SJCRH30 (cell line): Measurements from ENCODE around the gene WDR70. TPM values are rescaled to one million over a fixed set of nuclear protein-coding genes. Genes with fewer than 3 reads are reported as not detected.
"Not testable (repeated sequence)": the region's sequence is repeated elsewhere in the genome, so short reads cannot be mapped to it uniquely, and the experiment has no call there.

Experiments used
- DNase-seq, 2 experiments: peaks; one replicate each; pipeline ENCODE4 v3.0.0-alpha.2; 2015 to 2020
- H3K27ac ChIP-seq: fragments of 250-450 bp; sonication (Bioruptor Pico); 2 replicates; pipeline ENCODE4 v1.5.1; 2020; ENCODE audit warnings: mild to moderate bottlenecking, moderate library complexity
- H3K27me3 ChIP-seq: fragments of 250-450 bp; sonication (Bioruptor Pico); 2 replicates; pipeline ENCODE4 v1.5.1; 2020; ENCODE audit warnings: mild to moderate bottlenecking, moderate library complexity
- H3K36me3 ChIP-seq: fragments of 250-450 bp; sonication (Bioruptor Pico); 2 replicates; pipeline ENCODE4 v1.5.1; 2020; ENCODE audit warnings: mild to moderate bottlenecking, moderate library complexity
- H3K4me1 ChIP-seq: fragments of 250-450 bp; sonication (Bioruptor Pico); 2 replicates; pipeline ENCODE4 v1.5.1; 2020; ENCODE audit warnings: mild to moderate bottlenecking, moderate library complexity
- H3K4me3 ChIP-seq: fragments of 250-450 bp; sonication (Bioruptor Pico); 2 replicates; pipeline ENCODE4 v1.5.1; 2020; ENCODE audit warnings: mild to moderate bottlenecking, moderate library complexity
- H3K9me3 ChIP-seq: fragments of 250-450 bp; sonication (Bioruptor Pico); replicated peaks from 2 replicates; pipeline ENCODE4 v1.5.1; 2020; ENCODE audit warnings: mild to moderate bottlenecking, moderate library complexity
- total RNA-seq: library from RNA; depleted of rRNA; stranded (reverse); fragments of >200 nt; shearing (Covaris generic); gene quantifications from 2 replicates; pipeline ENCODE4 v1.2.3, GENCODE V29; 2014

WDR70 gene
- total RNA-seq, 1 experiment from 2014 or later, result 47.8 TPM

GRCh38 chr5:37598733-37599132, 219.6 kb downstream of the WDR70 start:
- peaks cover 9% of the 10 kb centered on the region for H3K9me3 ChIP-seq
- DNase-seq, result no peak
- no peaks in the 10 kb centered on the region for H3K4me1 ChIP-seq
- no peak overlapping the region for H3K27ac ChIP-seq
- H3K36me3 ChIP-seq, result no peaks in the 10 kb centered on the region
- H3K4me3 ChIP-seq, result no peak overlapping the region
- H3K27me3 ChIP-seq, result no peaks in the 10 kb centered on the region

- Histone ChIP-seq H3K4me3 (no peak overlapping the region), H3K36me3 (peaks cover 8% of the 10 kb centered on the region; the same call in 1 of the 2 replicates), H3K4me1 (peaks cover 3% of the 10 kb centered on the region; the same call in 1 of the 2 replicates), H3K27ac (no peak overlapping the region), H3K27me3 (no peaks in the 10 kb centered on the region), H3K9me3 (peaks cover 9% of the 10 kb centered on the region)
- no peak for DNase-seq
Measured at GRCh38 chr5:37601163-37601562, 222.0 kb downstream of the WDR70 start.

GRCh38 chr5:37603072-37603471, 224.0 kb downstream of the WDR70 start:
- Histone ChIP-seq H3K4me1 (peaks cover 3% of the 10 kb centered on the region; the same call in 1 of the 2 replicates), H3K36me3 (peaks cover 12% of the 10 kb centered on the region; the same call in 1 of the 2 replicates), H3K27ac (no peak overlapping the region), H3K4me3 (no peak overlapping the region), H3K27me3 (no peaks in the 10 kb centered on the region), H3K9me3 (peaks cover 6% of the 10 kb centered on the region)
- DNase-seq, result no peak

GRCh38 chr5:37604290-37604689, 225.2 kb downstream of the WDR70 start:
- H3K36me3 ChIP-seq, result peaks cover 14% of the 10 kb centered on the region; the same call in 1 of the 2 replicates
- no peak overlapping the region for H3K4me3 ChIP-seq
- peaks cover 3% of the 10 kb centered on the region; the same call in 1 of the 2 replicates for H3K4me1 ChIP-seq
- H3K9me3 ChIP-seq, result peaks cover 6% of the 10 kb centered on the region
- H3K27ac ChIP-seq, result no peak overlapping the region
- no peaks in the 10 kb centered on the region for H3K27me3 ChIP-seq
- DNase-seq, result no peak

- Histone ChIP-seq H3K9me3 (peaks cover 1% of the 10 kb centered on the region), H3K27me3 (no peaks in the 10 kb centered on the region), H3K36me3 (peaks cover 14% of the 10 kb centered on the region; the same call in 1 of the 2 replicates), H3K4me1 (peaks cover 3% of the 10 kb centered on the region; the same call in 1 of the 2 replicates), H3K4me3 (no peak overlapping the region), H3K27ac (no peak overlapping the region)
- DNase-seq, result no peak
Measured at GRCh38 chr5:37606148-37606547, 227.0 kb downstream of the WDR70 start.

- Histone ChIP-seq H3K27me3 (no peaks in the 10 kb centered on the region), H3K27ac (no peak overlapping the region), H3K9me3 (no peaks in the 10 kb centered on the region), H3K4me3 (no peak overlapping the region), H3K36me3 (peaks cover 14% of the 10 kb centered on the region; the same call in 1 of the 2 replicates), H3K4me1 (peaks cover 3% of the 10 kb centered on the region; the same call in 1 of the 2 replicates)
- no peak for DNase-seq
Measured at GRCh38 chr5:37606632-37607248, 227.6 kb downstream of the WDR70 start.

- no peaks in the 10 kb centered on the region for H3K4me1 ChIP-seq
- DNase-seq, result no peak
- H3K9me3 ChIP-seq, result no peaks in the 10 kb centered on the region
- H3K36me3 ChIP-seq, result no peaks in the 10 kb centered on the region
- no peak overlapping the region for H3K4me3 ChIP-seq
- H3K27ac ChIP-seq, result no peak overlapping the region
- no peaks in the 10 kb centered on the region for H3K27me3 ChIP-seq
Measured at GRCh38 chr5:37615184-37615583, 236.1 kb downstream of the WDR70 start.

GRCh38 chr5:37619353-37619752, 240.2 kb downstream of the WDR70 start:
- no peak for DNase-seq
- Histone ChIP-seq H3K36me3 (no peaks in the 10 kb centered on the region), H3K27ac (no peak overlapping the region), H3K4me1 (no peaks in the 10 kb centered on the region), H3K27me3 (no peaks in the 10 kb centered on the region), H3K4me3 (no peak overlapping the region), H3K9me3 (no peaks in the 10 kb centered on the region)

GRCh38 chr5:37622354-37622753, 243.2 kb downstream of the WDR70 start:
- not testable (repeated sequence) for H3K9me3 ChIP-seq

GRCh38 chr5:37626266-37626665, 247.1 kb downstream of the WDR70 start:
- no peaks in the 10 kb centered on the region for H3K27me3 ChIP-seq
- no peaks in the 10 kb centered on the region for H3K4me1 ChIP-seq
- H3K27ac ChIP-seq, result no peak overlapping the region
- DNase-seq, result no peak
- peaks cover 13% of the 10 kb centered on the region for H3K9me3 ChIP-seq
- no peak overlapping the region for H3K4me3 ChIP-seq
- H3K36me3 ChIP-seq, result no peaks in the 10 kb centered on the region

More at GRCh38 chr5:37622354-37622753, 243.2 kb downstream of the WDR70 start:
- H3K4me1 ChIP-seq, H3K4me3 ChIP-seq, H3K27me3 ChIP-seq, H3K36me3 ChIP-seq, DNase-seq, H3K27ac ChIP-seq: not testable (repeated sequence)

GRCh38 chr5:37628876-37629275, 249.8 kb downstream of the WDR70 start:
- H3K27me3 ChIP-seq, result no peaks in the 10 kb centered on the region
- H3K27ac ChIP-seq, result no peak overlapping the region
- DNase-seq, result no peak
- no peak overlapping the region for H3K4me3 ChIP-seq
- peaks cover 19% of the 10 kb centered on the region for H3K9me3 ChIP-seq
- no peaks in the 10 kb centered on the region for H3K4me1 ChIP-seq
- H3K36me3 ChIP-seq, result no peaks in the 10 kb centered on the region

- peaks cover 19% of the 10 kb centered on the region for H3K9me3 ChIP-seq
- no peaks in the 10 kb centered on the region for H3K36me3 ChIP-seq
- no peak overlapping the region for H3K27ac ChIP-seq
- no peaks in the 10 kb centered on the region for H3K27me3 ChIP-seq
- no peaks in the 10 kb centered on the region for H3K4me1 ChIP-seq
- H3K4me3 ChIP-seq, result no peak overlapping the region
- no peak for DNase-seq
Measured at GRCh38 chr5:37631939-37632338, 252.8 kb downstream of the WDR70 start.

- Histone ChIP-seq H3K4me1 (peaks cover 11% of the 10 kb centered on the region), H3K27me3 (no peaks in the 10 kb centered on the region), H3K9me3 (peaks cover 6% of the 10 kb centered on the region), H3K4me3 (no peak overlapping the region), H3K27ac (no peak overlapping the region), H3K36me3 (no peaks in the 10 kb centered on the region)
- no peak for DNase-seq
Measured at GRCh38 chr5:37637165-37637845, 258.2 kb downstream of the WDR70 start.

GRCh38 chr5:37638897-37639296, 259.8 kb downstream of the WDR70 start:
- H3K9me3 ChIP-seq, result no peaks in the 10 kb centered on the region; the same call in 1 of the 2 replicates
- DNase-seq, result no peak
- no peak overlapping the region for H3K27ac ChIP-seq
- peaks cover 11% of the 10 kb centered on the region for H3K4me1 ChIP-seq
- H3K4me3 ChIP-seq, result no peak overlapping the region
- H3K27me3 ChIP-seq, result no peaks in the 10 kb centered on the region
- H3K36me3 ChIP-seq, result no peaks in the 10 kb centered on the region

- no peak for DNase-seq
- peaks cover 11% of the 10 kb centered on the region for H3K4me1 ChIP-seq
- no peaks in the 10 kb centered on the region for H3K27me3 ChIP-seq
- no peaks in the 10 kb centered on the region for H3K36me3 ChIP-seq
- H3K9me3 ChIP-seq, result no peaks in the 10 kb centered on the region; the same call in 1 of the 2 replicates
- no peak overlapping the region; the same call in 1 of the 2 replicates for H3K27ac ChIP-seq
- H3K4me3 ChIP-seq, result no peak overlapping the region
Measured at GRCh38 chr5:37640088-37640487, 261.0 kb downstream of the WDR70 start.
